HG03432 (cell line): ENCODE results near the gene ASTN2.

Source experiments
- ATAC-seq: cut with Tn5 transposase; IDR thresholded peaks from one replicate; pipeline ENCODE4 v1.9.1; 2021; ENCODE audit warnings: mild to moderate bottlenecking, moderate library complexity; ENCODE audit not compliant: unreplicated experiment

The ASTN2 gene

GRCh38 chr9:117029341-117029740 is 385.5 kb downstream of the ASTN2 start:
- no peak for ATAC-seq

- ATAC-seq, result no peak
Measured at GRCh38 chr9:117028103-117028858, 386.6 kb downstream of the ASTN2 start.

GRCh38 chr9:117021906-117022305 is 393.0 kb downstream of the ASTN2 start:
- no peak for ATAC-seq

GRCh38 chr9:117018966-117019617 is 395.8 kb downstream of the ASTN2 start:
- ATAC-seq, result no peak

- ATAC-seq, result no peak
Measured at GRCh38 chr9:117017414-117017985, 397.4 kb downstream of the ASTN2 start.

- ATAC-seq, result no peak
Measured at GRCh38 chr9:117014061-117014460, 400.8 kb downstream of the ASTN2 start.

DNA sequence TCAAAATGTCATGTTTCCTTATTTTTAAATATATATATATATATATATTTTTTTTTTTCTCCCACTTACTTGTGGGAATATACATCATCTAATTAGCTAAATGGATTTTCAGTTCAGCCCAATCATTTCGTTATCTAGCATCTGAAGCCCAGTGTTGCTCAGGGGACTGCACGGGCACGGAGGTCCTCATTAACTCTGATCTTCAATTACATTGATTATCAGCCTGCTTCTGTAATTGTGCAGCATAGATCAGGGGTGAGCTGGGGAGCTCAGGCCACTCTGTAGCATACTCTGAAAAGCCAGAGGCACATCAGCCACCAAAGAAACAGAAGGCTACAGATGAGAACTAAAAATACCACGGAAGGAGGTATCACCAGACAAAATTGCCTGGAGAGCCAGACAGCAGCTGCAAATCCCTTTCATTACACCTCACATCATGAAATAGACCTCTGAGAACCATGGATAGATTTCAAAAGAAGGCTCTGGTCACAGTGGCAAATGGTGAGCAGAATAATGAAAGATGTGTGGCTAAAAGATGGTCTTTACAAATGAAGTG is 401.3 kb downstream of the ASTN2 start:
- ATAC-seq, result no peak

GRCh38 chr9:117010061-117010460 is 404.8 kb downstream of the ASTN2 start:
- no peak for ATAC-seq

GRCh38 chr9:117008876-117009275 is 406.0 kb downstream of the ASTN2 start:
- ATAC-seq, result no peak

- ATAC-seq, result no peak
Measured at GRCh38 chr9:117008461-117008860, 406.4 kb downstream of the ASTN2 start.

DNA sequence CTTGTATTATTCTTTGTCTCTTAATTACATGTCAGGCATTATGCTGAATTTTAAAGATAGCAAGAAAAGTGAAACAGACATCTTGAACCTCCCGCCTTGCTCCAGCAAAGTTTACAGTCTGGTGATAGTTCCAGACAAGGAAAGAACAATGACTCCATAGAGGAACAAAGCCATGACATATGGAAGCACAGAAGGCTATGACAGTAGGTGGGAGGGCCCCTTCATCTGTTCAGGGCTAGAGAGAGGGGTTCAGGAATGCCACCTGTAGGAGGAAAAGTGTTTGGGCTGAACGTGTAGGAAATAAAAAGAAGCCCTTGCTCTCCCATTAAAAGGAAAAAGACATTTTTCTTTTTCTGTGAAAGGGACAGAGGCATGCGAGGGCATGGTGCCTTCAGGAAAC is 412.2 kb downstream of the ASTN2 start:
- no peak for ATAC-seq

GRCh38 chr9:117000834-117001233 is 414.0 kb downstream of the ASTN2 start:
- ATAC-seq, result no peak

- ATAC-seq, result no peak
Measured at GRCh38 chr9:117000196-117000723, 414.6 kb downstream of the ASTN2 start.

GRCh38 chr9:116998305-116998704 is 416.6 kb downstream of the ASTN2 start:
- ATAC-seq, result no peak

DNA sequence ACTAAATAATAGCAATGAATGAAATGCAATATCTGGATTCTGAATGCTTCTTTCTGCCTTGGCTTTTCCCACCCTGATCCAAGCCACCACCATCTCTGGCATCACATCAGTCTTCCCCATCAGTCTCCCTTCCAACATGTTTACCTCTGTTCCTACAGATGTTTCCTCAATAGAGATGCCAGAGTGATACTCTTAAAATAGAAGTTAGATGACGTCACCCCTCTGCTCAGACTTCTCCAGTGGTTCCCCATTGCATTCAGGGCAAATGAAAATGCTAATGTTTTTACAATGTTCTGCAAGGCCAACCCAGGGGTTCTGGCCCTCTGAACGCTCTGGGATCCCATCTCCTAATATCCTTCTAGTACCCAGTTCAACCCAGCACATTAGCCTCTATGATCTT is 422.0 kb downstream of the ASTN2 start:
- no peak for ATAC-seq

GRCh38 chr9:116991051-116991450 is 423.8 kb downstream of the ASTN2 start:
- ATAC-seq, result no peak

DNA sequence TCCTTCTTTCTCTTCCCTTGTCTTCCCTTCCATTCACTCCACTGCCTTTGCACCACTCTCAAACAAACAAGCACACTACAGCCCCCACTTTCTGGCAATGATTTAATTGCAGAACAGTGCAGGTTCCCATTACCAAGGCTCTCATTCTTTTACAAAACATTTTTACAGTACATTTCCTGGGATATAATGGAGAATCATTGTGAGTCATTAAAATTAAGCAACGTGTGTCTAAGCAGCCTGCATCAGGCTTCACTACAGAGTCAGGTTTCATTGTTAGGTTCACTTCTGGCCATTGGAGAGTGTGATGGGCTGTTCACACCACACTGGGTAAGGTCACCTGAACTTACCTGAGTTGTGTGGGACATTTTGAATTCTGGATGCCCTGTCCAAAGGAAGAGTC is 424.3 kb downstream of the ASTN2 start:
- ATAC-seq, result no peak

- ATAC-seq, result no peak
Measured at GRCh38 chr9:116987721-116988485, 427.0 kb downstream of the ASTN2 start.

GRCh38 chr9:116986015-116986414 is 428.8 kb downstream of the ASTN2 start:
- ATAC-seq, result no peak

GRCh38 chr9:116985596-116985995 is 429.3 kb downstream of the ASTN2 start:
- ATAC-seq, result no peak

DNA sequence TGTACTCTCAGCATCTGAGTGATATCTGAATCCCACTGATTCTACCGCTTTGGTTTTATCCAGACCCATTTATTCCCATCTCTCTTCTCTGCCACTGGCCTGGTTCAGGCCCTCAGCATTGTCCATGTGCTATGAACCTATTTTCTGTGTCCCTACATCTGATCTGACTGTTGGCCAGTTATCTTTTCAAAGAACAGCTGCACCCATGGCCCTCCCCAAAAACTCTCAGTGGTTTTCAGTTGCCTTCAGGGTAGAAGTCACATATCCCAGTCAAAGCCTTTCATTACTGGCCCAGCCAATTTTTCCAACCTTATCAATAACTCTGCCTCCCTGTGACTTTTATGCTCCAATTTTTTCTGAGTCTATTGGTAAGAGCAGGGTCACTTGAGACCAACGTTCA is 430.7 kb downstream of the ASTN2 start:
- ATAC-seq, result no peak
